GM19324 (cell line): Measurements from ENCODE around the gene TIGD3.

Source experiments
- ATAC-seq: cut with Tn5 transposase; IDR thresholded peaks from one replicate; pipeline ENCODE4 v1.9.1; 2021; ENCODE audit warnings: mild to moderate bottlenecking, moderate library complexity; ENCODE audit not compliant: unreplicated experiment, low FRiP score

The TIGD3 gene

DNA sequence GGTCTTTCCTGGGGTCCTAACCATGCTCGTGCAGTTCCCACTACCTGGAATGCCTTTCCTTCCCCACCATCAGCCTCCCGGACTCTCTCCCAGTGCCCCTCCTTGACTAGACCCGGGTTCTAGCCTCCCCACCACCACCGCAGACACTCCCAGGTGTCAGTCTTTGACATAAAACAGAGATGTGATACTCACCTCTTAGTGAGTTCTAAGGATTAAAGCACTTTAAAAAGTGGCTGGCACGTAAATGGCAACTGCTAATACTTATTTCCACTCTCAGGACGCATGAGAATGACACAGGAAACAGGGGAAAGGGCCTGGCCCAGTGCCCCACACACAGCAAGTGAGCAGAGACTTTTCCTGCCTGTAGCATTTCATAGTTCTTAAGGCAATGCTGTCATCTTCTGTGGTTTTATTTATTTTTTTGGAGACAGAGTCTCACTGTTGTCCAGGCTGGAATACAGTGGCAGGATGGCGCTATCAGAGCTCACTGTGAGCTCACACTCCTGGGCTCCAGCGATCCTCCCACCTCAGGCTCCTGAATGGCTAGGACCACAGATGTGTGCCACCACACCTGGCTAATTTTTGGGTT lies 29.8 kb downstream of the TIGD3 start:
- no peak for ATAC-seq

DNA sequence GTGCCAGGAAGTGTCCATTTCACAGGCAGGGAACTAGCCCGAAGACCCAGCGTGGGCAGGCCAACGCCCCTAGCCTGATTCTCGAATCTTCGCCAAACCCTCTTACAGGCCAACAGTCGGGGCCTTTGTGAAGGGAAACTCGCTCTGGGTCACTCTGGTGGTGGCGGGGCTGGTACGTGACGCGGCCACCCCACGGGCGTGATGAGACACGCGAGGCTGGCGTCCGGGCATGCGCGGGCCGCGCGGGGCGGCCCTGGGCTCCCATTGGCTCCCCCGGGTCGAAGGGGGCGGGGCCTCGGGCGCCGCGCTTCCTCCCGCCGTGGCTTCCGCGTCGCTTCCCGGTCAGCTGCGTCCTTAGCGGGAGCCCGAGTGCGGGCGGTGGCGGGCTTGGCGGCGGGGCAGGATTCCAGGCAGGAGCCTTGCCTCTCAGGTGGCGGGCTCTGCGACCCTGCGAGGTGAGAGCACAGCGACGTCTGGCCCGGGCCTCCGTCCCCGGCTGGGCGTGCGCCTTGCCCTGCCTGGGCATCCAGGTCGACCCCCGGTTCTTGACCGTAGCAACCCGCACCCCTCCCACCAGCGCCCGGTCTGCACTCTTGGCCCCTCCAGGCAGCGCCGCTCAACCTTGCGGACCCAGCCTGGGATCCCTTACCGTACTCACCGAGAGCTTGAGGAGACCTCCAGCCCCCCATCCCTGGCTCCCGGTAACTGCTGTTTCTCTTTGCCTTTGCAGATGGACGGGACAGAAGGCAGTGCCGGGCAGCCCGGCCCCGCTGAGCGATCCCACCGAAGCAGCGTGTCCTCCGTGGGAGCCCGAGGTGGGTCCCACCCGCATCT lies 32.0 kb downstream of the TIGD3 start, which contains the start of gene FRMD8:
FRMD8 (plus strand) TSS at position 331 of the 834 bp plus-strand sequence; CDS start at position 731, 400 bp downstream.
- ATAC-seq, result peak; percentile 47

DNA sequence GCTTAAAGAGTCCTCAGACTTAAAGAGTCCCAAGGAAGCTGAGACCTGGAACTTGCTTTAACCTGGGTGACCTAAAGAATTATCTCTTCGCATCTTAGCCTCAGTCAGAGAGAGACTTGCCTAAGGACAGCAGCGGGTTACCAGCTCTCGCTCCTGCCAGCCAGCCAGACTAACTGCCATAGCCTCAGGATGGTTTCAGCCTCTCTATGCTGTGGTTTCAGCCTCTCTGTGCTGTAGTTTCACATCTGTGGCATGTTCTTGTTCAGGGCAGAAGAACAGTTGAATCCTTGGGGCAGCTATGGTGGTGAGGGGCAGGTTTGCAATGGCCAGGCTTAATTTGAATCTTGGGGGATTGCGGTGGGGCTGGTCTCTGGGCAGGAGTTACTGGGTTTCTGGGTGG lies 34.2 kb downstream of the TIGD3 start:
- ATAC-seq, result no peak

DNA sequence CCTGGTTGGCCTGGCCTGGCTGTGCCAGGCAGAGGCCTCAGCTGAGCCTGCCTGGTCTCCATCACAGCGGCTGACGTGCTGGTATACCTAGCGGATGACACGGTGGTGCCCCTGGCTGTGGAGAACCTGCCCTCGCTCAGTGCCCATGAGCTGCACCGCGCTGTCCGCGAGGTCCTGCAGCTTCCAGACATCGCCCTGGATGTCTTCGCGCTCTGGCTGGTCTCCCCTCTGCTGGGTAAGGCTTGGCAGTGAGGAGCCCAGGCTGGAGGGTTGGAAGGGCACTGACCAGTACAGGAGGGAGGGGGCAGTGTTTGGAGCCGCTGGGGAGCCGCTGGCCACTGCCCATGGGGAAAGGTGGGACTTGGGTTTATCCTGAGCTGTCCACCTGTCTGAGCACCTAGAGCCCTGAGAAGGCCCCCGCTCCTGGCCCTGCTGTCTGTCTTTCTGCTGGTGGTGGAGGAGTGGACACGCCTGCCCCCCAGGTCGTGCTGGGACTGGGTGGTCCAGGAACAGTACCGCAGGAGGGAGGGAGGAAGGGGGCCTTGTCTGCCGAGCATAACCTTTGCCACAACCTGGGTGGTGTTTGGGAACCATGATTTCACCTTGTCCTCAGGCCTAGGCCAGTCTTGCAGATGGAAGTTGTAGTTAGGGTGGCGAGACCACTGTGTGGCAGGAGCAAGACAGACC lies 34.9 kb downstream of the TIGD3 start:
- ATAC-seq, result no peak

DNA sequence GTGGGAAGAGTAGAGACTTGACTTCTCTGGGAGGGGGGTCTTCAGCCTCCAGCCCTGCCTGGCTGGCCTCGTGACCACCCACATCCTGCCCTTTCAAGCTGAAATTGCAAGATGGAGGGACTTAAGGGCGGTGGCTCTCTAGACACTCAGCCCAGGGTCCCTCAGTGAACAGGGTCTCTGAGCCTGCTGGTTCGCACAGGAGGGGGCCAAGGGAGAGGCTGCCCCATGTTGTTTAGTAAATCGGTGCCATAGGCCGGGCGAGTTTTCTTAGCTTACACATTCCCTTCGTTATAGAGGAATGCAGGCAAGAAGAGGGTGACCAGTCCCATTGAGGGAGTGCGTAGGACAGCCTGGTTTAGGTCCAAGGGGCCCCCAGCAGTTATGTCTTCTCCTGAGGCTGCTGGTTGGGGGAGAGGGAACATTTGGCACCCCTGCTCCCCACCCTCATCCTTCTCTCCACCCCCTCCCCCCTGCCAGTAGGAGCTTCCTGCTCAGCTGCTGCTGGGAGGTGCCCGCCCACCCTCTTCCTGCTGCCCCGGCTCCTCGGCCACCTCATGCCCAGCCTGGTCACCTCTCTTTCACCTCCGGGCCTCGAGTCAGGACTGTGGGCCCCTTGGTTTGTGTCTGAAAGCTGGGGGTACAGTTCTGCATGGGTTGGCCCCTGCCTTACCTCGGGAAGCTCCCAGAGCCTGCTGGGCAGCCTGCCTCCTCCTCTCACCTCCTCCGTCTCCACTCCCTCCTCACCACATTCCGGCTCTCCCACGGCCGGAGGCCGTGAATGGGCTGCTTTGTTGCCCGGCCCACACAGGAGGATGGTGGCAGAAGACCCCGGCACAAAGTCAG lies 35.8 kb downstream of the TIGD3 start:
- no peak for ATAC-seq

DNA sequence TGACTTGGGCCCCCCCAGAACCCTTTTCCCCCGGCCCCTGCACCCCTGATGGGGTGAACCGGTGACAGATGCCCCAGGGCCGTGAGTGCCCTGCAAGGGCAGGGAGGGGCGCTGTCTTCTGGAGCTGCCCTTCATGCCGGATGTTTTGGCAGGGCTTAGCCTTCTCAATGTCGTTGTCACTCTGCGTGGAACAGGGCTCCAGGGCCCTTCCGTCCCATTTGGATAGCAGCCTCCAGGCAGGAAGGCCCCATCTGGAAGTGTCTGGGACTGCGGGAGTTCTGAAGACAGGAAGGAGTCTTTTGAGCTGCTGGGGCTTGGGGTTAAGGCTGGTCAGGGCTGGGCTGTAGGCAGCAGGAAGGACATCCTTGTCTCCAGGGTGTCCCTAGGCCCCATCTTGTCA lies 36.4 kb downstream of the TIGD3 start:
- ATAC-seq, result no peak

DNA sequence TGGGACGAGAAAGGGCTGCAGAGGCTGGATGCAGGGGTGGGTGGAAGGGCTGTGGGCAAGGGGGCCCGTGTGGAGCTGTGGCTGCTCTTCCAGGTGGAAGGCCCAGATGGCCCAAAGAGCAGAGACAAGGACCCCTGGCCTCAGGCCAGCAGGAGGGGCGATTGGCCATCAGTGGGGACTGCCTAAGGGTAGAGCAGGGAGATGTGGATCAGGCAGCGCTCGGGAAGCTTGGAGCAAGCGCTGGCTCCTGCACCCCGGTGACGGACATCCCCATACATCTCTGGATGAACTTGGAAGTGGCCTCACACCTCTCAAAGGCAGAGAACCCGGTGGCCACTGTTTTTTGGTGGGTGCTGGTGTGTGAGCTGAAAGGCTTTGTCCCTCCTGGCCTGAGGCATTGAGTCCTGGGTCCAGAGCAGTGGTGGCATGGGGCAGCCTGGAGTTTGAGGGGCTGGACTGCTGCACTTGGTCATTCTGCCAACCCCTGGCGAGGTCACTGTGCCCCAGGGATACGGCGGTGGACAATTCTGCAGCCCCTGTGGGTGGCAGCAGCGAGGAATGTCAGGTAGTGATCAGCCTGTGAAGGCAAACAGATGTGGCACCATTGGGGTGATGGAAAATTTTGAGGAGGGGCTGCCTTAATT lies 37.8 kb downstream of the TIGD3 start:
- ATAC-seq, result no peak

DNA sequence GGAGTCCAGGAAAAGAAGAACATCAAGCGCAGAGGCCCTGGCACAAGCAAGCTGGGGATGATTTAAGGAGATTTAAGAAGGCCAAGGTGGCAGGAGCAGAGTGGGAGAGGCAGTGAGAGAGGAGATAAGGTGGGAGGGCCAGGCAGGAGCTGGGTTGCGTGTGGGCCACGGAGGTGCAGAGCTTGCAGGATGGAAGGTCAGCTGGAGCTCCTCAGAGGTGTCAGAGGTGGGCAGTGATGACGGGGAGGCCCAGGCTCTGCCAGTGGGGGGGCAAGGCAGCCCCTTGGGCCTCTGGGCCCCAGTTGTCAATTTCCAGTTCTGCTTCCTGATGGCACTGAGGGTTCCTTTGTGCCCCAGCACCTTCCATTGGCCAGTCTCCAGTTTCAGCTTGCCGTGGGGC lies 38.3 kb downstream of the TIGD3 start:
- ATAC-seq, result no peak

DNA sequence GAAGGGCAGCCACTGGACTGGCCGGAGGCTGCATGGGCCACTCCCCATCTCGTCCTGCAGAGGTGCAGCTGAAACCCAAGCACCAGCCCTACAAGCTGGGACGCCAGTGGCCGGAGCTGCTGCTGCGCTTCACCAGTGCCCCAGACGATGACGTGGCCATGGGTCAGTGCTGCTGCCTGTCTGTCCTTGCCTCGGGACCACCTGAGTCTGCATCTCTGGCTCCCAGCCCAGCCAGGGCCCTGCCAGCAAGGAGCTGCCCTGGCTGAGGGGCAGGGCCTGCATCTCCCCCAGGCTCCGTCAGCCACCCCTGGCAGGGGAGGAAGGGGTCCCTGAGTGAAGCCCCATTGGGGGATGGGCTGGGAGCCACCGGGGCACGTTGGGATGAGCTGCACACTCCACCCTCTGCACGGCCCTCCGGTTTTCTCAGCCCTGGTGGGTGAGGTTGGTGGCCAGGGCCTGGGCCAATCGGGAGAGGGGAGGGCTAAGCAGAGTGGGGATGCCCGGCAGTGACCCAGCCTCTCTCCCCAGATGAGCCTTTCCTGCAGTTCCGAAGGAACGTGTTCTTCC lies 39.0 kb downstream of the TIGD3 start:
- ATAC-seq, result no peak

DNA sequence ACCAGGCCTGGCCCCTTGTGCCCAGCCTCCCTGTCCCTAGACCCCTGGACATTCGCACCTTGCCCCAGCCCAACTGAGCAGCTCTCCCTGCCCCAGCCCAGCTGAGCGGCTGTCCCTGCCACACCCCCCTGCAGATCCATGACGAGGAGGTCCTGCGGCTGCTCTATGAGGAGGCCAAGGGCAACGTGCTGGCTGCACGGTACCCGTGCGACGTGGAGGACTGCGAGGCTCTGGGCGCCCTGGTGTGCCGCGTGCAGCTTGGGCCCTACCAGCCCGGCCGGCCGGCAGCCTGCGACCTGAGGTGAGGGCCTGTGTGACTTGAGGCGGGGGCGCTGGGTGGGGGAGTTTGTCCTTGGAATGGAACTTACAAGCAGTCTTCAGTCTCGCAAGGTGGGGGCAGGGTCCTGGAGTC lies 39.6 kb downstream of the TIGD3 start:
- no peak for ATAC-seq

DNA sequence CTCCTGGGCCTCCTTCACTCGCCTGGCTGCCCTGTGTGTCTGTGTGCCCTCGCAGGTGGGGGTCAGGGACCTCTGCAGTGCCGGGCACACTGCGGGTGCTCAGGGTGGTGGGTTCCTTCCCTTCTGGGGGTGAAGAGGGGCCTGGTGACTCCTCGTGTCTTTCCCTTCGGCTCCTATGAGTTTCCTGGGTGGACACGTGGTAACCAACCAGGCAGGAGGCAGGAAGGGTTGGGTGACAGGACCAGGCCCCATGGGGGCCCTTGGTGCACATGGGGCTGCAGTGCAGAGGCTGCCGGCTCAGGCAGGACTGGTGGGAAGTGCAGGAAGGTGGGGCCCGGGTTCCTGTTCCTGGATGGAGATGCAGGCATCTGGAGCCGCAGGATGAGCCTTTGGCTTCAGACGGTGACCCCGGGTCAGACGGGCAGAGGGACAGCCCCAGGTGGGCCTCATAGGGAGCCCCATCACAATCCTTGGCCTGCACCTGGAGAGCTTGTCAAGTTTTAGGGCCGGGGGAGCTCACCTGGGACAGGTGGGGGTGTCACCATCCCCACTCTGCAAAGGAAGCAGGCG lies 41.5 kb downstream of the TIGD3 start:
- ATAC-seq, result no peak

DNA sequence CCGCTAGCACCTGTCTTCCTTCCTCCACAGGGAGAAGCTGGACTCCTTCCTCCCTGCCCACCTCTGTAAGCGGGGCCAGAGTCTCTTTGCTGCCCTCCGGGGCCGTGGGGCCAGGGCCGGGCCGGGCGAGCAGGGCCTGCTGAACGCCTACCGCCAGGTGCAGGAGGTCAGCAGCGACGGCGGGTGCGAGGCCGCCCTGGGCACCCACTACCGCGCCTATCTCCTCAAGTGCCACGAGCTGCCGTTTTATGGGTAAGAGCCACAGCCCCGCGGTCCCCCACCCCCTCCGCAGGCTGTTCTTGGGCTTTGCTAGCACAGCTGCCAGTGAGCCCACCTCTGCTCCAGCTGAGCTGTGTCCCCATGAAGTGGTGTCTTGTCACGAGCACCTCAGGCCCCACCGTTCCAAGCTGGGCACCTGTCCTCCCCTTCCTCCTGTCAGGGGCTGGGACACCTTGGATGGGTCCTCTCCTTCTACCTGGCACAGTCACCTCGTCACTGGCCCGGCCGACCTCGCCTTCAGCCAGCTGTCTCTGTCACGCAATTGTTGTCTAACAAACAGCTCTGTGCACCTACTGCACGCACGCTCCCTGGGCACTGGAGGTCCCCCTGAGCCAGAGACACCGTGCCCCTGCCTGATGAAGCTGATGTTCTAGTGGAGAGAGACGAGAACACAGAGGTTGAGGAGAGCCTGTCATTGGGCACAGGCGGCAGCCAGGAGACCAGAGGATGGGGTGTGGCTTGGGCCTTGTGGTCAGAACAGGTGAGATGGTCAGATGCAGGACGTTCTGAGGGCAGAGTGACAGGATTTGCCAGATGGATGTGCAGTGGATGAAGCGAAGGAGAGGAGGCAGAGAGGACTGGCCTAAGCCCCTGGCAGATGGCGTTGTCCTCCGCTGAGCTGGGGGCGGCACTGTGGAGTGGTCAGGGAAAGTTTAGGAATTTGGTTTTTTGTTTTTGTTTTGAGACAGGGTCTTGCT lies 42.5 kb downstream of the TIGD3 start:
- no peak for ATAC-seq

DNA sequence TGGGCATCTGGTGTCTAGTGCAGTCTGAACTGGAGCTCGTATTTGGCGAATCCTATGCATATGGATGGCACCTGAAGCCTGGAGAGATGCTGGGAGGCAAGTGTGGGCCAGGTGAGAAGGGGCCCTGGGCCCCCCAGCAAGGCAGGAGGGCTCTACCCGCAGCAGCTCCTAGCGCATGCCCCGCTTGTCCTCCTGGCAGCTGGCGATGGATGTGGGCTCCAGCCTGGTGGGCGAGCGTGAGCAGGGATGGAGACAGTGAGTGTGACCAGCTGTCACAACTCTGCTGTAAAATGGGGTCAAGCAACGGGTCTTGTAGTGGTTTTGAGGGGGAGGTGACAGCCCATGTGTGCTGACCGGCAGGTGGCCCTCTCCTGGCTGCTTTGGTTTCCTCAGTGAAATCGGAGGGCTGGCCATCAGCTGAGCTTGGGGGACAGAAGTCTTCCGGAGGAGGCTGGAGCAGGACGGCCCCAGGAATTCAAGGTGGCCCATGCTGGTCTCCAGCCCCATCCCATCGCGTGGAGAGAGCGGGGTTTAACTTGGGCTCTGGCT lies 43.9 kb downstream of the TIGD3 start:
- no peak for ATAC-seq

DNA sequence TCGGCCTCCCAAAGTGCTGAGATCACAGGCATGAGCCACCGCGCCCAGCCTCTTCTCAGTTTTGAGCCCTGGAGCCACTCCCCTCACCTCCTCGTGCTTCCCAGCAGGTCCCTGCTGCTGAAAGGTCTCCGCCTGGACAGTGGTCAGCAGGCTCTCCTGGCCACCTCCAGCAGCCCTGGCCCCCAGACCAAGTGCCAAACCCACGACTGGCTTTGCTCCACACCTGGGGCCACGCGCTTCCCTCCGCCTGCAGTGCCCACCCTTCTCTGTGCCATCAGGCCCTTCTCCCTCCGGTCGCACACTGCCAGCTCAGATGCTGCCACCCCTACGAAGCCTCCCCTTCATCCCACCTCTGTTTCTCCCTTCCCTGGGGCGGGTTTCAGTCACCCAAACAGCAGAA lies 44.7 kb downstream of the TIGD3 start:
- no peak for ATAC-seq

DNA sequence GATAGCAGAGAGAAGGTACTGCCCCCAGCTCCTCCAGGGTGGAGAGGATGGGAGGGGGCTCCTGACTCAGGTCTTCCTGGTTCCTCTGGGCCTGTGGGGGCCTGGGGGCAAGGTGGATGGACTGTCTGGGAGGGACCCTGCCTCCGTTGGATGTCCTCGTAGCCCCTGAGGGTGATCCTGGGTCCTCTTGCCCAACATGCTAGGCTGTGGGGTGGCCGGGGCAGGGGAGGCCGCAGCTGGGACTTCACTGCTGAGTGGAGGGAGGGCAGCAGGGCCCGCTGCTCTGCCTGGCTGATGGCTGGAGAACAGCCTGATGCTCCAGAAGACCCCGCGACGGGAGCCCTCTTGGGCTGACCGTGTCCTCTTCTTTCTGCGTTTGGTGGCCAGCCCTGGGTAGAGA lies 45.3 kb downstream of the TIGD3 start:
- no peak for ATAC-seq

DNA sequence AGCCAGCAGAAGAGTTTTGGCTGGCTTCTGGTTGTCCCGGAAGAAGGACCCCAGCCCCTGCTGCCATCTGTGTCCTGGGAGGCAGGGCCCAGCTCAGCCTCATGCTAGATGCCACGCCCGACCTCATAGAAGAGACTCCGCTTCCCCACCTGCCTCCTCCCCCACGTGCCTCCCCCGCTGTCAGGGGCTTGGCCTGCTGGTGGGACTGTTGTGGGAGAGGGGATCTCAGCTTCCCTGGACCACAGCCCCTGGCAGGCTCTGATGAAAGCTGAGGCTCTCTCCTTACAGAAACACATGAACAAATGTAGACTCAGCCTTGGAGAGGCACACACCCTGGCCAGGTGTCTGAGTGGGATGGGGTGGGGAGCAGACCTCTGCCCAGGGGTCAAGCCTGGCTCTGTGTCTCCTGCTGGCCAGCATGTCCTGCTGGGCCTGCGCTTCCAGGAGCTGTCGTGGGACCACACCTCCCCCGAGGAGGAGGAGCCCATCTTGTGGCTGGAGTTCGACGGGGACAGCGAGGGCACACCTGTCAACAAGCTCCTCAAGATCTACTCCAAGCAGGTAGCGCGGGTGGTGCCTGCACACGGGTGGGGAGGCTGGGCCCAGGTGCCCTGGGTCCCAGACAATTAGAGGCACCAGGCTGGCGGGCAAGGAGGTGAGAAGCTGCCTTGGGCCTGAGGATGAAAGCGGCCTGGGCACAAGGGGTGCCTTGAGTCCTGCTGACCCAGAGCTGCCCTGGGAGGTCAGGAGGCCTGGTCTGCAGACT lies 45.9 kb downstream of the TIGD3 start:
- ATAC-seq, result no peak

DNA sequence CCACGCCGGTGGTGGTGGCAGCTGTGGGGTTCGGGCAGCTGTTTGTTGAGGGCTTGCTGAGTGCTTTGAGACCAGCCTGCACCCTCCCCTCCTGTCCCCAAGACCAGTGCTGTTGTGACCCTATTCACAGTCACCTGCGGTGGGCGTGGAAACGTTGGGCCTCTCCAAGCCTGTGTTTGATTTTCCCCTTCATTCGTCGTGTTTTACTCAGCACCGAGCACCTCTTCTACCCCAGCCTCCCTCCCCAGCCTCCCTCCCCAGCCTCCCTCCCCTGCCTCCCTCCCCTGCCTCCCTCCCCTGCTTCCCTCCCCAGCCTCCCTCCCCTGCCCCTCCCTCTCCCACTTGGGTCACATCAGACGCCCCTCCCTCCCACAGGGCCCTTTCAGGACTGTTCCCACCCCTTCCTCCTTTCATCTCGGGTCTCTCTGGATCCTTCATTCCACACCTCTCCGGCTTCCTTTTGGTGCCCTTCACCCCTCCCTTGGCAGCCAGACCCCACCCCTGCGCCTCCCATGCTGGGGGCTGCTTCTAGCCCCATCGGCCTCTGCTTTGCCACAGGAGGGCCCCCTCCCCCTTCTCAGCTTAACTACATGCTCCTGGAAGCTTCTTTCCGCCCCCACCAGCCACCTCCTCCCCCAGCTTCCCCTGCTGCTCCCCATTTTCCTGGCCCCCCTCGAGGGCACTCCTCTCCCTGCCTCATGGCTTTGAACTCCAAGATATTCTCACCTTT lies 46.7 kb downstream of the TIGD3 start:
- no peak for ATAC-seq
